Left renal cortex interstitium (tissue), 4 donors: ENCODE data around the gene ADCY5. TPM values are rescaled to one million over a fixed set of nuclear protein-coding genes. Genes with fewer than 3 reads are reported as not detected.

Experiments used
- DNase-seq, 4 donors: peaks; one replicate each; pipeline ENCODE4 v3.0.0-alpha.2; 2013; ENCODE audit warnings: low read depth in 4 of 4, low spot score in 2 of 4, missing footprints in 1 of 4
- polyA plus RNA-seq, 4 donors: library from polyadenylated mRNA; unstranded; fragments of 120-200 nt; gene quantifications; one replicate each; pipeline ENCODE4 v1.2.1, GENCODE V29; 2013; ENCODE audit not compliant: insufficient read length in 4 of 4

The ADCY5 gene
- polyA plus RNA-seq, 4 donors = 10.4 to 14.7 (median 13.0) TPM

DNA sequence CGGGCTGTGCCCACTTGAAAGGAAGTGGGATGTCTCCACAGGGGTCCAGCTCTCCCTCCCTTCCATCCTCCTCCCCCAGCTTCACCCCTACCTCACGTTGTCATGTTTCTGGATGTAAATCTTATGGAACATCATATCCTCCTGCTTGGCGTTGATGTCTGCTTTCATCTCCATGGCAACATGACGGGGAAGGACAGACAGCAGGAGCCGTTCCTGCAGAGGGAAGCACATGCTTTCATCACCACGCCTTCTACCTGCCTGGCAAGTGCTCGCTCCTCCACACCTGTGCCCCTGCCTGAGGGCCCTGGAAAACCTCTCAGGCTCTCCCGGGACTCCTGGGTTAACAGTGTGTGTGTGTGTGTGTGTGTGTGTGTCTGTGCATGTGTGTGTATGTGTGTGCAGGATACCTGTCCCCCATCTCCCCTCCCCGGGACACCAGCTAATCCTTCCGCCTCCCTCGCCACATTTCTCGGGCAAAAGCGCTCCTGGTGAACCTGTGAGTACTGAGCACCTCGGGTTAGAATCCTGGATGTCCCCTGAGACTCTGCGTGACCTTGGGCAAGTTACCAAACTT is 101.1 kb downstream of the ADCY5 start:
- DNase-seq = no peak

DNA sequence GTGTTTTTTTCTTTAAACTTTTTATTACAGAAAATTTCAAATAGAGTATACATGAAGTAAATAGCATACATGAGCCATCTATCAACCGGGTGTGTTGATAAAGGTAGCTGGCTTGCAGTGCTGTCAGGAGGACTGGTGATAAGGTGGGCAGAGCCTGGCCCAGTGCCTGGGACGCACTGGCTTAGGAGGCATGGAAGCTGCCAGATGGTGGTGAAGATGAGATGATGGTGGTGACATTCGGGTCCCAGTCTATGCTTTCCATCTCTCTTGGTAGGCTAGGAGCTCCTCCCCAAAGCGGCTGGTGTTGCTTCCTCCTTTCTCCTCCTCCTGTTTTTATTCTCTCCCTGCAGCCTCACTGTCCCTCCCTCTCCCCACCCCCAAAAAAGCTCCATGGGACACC is 101.7 kb downstream of the ADCY5 start:
- no peak for DNase-seq

DNA sequence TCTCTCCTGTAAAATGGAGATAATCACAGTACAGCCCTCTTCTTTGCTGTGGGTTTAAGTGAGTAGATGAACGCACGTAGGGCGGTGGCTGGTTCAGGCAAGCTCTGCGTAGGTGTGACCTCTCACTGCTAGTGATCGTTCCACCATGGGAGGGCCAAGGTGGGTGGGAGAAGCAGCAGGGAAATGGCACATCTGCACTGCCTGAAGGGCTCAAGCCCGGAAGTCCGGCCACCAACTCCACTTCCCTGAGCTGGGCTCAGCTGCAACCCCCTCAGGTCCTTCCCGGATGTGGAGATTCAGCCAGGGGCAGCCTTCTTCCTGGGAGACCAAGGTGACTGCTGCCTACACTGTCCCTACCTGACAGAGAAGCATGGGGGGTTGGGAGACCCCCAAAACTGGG is 102.9 kb downstream of the ADCY5 start:
- no peak for DNase-seq

DNA sequence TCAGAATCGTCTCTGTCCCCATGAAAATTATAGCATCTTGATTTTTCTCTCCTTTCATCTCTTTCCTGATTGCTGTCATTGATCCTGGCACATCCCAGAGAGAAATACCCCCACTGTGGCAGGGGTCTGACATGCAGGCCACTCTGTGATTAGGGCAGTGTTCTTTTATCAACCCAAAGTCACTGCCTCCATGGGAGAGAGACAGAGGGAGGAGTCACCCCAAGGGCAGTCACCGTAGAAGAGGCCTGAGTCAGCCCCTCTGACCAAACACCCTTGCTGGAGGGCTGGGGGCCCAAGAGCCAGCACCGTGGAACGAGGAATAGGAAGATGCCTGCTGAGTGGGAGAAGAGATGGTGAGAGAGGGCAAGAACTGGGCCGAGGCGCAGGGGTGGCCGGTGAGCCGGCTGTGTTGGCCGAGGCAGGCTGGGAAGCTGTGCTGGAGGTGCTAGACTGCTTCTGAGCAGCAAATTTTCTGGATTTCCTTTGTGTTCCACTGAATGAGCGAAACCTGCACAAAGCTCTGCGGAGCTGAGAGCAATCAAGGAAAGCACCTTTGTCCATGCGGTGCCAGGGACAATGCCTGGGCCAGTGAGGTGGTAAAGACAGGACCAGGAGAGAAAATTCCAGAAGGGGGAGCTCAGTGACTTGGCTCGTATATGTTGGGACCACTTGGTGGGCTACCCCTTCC is 103.8 kb downstream of the ADCY5 start:
- DNase-seq = no peak

DNA sequence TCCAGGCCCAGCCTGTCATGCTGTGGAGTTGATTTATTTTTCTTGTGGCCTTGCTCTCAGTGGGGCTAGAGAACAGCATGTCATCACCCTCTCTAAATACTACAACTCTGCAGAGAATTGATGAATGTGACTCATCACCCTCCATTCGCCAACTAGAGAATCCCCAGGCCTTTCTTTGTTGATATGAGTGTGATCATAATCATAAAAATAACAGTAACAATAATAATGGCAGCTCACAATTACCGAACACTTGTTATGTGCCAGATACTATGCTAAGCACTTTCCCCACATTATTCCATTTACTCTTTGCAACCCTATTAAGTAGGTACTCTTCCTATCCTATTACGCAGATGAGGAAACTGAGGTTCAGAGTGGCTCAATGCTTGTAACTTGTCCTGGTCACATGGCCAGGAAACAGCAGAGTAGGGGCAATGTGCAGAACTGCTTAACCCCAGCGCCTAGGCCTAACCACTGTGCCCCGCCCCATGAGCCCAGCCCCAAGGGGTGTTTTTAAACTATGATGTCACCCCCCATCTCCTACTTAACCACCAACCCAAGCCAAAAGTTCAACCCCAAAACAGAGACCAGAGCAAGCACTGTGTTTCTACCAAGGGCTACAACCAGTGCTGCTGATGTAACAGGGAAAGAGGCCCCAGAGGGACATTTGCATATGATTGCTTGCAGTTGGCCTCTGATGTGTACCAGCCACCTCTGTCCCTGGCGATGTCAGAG is 104.5 kb downstream of the ADCY5 start:
- DNase-seq = no peak

DNA sequence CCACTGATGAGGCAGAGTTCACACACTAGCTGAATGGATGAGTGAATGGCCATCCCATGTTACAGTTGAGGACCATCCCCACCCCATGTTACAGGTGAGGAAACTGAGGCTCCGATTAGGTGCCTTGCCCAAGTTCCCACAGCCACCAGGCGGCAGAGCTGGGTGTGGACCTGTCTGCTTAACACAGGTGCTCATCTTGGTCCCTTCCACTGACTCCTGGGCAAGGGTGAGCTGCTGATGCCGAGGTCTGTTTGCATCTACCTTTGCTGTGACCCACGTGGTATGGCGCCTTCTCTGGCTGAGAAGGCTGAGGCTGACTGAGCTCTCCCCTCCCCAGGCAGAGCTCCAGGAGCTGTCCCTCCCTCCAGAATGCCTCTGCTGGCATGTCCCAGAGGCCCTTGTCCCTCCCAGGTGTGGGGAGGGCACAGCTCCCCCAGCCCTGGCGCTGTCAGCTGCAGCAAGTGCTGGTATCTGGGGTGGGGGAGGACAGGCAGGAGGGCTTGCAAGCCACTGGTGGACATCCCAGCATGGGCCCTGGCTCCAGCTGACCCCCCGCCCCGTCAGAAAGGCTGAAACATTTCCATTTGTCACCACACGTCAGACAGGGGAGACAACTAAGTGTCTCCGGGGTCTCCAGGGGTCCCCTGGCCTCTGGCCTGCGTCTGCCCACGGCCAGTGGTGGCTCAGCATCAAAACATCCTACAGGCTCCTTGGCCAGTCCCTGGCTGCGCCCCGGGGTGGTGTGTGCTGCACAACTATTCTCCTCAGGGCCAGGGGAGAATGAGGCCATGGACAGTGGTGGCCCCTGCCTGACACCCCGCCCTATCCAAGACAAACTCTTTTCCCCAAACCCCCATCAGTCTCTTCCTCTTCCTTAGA is 105.4 kb downstream of the ADCY5 start:
- no peak for DNase-seq

DNA sequence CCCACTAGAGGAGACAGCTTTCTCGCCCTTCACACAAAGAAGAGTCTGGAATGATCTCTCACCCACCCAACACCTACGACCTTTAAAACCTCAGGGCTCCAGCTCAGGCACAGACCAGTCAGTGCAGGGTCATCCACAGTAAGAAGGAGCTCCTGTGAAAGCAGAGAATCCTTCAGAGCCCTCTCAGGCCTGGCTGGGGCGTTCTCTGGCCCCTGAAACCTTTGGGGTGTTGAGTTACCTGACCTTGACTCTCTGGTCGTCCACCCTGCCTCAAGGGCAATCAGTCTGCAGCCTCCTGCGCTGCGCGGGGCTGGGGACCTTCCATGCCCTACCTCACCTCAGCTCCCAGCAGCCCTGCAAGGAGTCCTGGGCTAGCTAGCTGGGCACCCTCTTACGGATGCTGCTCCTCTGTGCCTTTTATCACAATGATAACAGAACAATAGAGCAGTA is 106.2 kb downstream of the ADCY5 start:
- DNase-seq = no peak

DNA sequence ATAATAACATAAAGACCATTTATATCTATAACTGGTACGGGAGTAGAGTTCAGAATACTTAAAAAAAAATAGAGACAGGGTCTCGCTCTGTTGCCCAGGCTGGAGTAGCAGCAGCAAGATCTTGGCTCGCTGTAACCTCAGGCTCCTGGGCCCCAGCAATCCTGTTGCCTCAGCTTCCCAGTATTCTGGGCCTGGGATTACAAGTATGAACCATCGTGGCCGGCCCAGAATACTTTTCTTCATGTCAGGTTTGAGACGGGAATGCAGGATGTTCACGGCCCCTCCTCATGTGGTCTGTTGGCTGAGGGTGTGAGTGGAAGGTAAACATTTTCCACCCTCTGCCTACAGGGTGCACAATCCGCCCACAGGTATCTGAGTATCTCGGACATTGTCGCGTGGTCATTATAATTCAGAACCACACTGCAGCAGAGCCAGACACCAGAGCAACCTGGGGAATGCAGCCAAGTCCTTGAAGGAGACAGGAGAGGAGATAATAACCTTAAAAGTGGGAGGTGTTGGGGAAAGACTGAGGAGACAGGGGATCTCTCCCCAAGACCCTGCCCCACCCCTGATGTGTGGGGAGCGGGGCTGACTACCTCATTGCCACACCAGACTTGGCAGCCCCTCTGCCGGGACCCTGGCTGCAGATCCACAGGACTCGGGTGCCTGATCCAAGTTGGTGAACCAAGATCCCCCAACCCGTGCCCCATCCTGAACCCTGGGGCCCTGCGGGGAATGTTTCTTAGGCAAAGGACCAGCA is 106.8 kb downstream of the ADCY5 start:
- no peak for DNase-seq

DNA sequence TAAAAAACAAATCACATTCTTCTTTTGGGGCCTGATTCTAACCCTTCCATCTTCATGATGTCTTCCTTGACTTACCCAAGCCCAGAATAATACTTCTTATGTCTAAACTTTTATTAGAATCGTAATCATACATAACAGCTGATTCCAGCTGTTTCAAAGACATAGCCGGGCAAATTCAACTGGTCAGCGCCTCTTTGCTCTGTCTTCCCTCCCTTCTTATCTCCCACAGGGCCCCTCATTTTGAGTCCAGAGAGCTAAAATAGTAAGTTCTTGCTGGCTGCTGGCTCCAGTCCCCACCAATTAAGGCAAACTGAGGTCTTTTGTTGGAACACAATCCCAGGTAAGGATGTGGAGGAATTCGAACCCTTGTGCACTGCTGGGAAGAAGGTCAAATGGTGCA is 108.6 kb downstream of the ADCY5 start:
- no peak for DNase-seq

DNA sequence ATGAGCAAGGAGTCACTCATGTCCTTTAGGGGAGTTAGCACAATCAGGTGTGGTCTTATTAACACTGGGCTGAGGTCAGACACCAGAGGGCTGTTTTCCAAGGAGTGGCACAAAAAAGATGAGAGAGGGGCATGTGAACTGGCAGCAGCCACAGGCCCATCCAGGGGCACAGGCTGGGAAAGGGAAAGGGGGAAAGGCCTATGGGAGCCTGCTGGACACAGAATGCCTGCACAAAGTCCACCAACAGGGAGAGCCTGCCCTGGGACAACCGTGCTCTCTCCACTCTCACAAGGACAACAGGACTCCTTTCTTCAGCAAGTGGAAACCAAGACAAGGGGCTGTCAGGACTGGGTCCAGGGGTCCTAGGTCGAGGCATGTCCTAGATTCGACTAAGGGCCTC is 109.6 kb downstream of the ADCY5 start:
- no peak for DNase-seq

DNA sequence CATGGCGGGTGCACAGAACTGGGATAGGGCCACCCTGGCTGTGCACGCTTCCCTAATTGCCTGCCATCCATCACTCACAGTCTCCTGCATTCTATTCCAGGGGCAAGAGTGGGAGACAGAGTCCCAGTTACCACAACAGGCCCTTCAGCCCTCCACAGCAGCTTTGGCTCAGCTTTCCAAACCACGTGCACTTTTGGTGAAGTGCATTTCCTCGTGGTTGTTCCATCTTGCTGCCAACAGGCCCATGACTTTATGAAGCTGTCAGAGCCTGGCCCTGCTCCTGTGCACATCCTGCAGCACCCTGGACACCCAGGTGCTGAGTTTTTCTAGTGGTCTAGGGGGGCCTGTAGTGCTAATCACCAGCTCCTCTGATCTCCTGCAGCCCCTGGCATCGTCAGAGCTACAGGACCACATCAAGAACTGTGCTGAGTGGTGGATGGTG is 110.2 kb downstream of the ADCY5 start:
- DNase-seq = no peak

DNA sequence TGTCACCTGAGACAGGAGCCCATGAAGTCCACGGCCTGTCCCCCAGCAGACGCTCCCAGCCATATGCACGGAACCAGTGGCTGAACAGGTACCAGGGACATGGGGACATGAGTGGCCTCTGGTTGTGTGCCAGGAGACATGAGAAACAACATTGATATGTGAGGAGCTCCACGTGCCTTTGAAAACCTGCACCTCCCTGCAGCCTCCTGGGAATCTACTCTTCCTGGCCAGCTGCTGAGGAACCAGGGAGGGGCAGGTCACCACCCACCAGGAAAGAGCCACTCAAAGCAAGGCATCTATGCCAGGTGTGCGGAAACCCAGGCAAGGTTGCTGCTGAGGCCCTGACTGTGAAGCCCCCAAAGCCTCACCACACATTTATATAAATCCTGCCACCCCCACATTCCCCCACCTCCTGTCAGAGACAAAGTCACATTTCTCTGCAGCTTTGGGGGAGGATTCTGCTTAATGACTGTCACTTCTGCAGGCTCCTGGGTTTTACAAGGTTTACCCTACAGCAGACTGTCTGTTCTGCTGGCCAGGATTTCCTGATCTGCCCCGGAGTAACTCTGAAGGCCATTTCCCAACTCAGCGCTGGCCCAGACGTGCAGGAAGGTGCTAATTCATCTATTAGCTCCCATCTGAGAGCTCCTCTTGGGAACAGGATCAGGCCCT is 110.8 kb downstream of the ADCY5 start:
- no peak for DNase-seq

DNA sequence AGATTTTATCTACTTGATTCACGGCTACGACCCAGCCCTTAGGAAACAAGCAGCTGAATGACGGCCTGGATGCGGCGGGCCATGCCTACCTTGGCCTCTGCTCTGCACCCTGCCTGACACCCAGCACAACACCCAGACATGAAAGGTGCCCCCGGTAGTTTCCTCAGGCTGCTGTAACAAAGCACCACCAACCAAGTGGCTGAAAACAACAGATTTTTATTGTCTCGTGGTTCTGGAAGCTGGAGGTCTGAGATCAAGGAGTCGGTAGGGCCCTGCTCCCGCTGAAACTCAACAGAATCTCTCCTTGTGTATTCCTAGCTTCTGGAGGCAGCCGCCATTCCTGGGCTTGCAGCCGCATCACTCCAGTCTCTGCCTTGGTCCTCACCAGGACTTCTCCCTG is 111.7 kb downstream of the ADCY5 start:
- DNase-seq = no peak

DNA sequence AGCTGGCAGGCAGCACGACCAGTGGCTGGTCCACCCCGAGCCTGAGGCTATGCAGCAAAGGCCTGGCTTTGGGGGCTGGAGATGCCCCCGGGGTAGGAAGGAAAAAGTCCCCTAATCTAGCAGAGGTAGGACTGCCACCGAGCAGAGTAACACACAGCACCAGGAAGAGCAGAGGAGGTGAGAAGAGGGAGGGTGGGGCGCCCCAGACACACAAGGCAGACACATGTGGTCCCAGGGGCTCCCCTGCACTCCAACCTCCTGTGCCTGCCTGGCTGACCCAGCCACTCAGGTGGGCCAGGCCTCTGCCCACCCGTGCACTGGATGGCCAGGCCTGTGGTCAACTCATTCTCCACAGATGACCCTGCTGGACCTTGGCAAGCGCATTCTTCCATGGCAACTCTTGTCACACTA is 112.4 kb downstream of the ADCY5 start:
- DNase-seq = no peak

DNA sequence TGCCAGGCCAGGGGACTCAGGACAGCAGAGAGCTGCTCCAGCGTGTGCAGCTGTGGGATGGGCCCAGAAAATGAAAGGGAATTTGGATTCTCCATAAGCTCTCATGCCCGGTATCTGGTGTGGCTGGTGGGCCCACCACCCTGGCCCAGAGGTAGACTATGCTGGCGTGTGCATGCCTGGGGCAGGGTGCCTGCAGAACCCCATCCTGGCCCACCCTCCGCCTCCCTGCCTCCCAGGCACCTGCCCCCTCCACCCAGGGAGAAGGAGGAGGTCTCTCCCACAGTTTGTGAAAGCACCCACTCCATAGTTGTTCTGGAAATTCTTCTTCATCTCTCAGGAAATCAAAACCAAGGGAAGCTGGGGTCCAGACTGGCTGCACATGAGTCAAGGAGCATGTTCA is 112.9 kb downstream of the ADCY5 start:
- no peak for DNase-seq

DNA sequence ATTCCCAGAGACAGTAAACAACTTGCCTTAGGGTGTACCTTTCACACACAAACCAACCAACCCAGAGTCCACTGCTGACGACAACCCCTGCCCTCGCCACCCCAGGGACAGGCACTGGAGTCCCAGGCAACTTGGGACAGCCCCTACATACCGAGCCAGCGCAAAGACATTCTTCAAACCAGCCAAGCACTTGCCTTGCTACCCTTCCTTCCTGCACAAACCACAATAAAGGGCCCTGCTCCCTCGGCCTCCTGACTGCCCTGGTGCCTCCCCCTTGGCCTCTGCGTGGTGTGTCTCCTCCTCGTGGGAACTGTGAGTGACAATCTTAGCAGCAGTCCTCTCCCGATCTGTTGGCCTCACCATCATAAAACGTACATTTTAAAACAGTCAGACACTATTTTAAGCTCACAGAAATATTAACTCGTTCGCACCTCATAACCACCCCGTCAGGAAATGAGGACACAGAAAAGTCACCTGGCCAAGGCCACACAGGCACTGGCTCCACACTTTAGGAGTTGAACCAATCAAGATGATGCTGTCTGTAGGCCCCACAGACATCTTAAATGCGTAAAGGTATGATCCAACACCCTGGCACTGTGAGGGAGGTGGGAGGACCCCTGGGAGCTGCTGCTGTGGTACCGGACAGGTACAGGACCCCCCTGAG is 113.8 kb downstream of the ADCY5 start:
- no peak for DNase-seq

DNA sequence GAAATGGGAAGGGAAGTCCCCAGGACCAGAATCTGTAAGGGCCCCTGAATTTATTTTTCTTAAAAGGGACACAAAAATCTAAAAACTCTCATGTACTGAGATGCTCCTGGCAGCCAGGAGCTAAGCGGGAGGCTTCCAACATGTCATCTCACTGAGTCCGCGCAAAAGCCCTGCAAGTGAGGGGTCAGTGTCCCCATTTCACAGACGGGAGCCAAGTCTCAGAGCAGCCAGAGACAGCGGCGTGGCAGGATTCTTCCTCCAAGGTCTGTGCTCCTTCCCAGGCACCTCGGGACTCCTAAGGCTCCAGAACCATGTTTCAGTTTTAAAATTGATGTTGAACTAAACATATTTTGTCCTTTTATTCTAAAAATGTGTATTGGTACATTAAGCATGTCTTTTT is 114.8 kb downstream of the ADCY5 start:
- no peak for DNase-seq

DNA sequence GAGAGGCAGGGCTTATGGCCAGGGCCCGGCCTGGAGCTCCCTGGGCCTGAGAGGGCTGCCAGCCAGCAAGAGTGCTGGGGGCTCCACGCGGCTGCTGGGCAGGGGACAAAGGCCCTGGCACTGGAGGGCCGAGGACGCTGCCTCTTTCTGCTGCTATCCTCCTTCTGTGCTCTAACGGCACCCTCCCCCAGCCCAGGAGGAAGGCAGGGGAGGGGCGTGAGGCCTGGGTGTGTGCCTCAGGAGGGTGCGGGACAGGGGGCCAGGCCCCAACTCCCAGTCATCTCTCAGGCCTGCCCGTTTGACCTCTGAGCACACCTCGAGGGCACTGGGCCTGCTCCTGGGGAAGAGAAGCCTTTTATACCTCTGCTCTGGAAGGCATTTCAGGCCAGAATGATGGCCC is 115.5 kb downstream of the ADCY5 start:
- DNase-seq = no peak

DNA sequence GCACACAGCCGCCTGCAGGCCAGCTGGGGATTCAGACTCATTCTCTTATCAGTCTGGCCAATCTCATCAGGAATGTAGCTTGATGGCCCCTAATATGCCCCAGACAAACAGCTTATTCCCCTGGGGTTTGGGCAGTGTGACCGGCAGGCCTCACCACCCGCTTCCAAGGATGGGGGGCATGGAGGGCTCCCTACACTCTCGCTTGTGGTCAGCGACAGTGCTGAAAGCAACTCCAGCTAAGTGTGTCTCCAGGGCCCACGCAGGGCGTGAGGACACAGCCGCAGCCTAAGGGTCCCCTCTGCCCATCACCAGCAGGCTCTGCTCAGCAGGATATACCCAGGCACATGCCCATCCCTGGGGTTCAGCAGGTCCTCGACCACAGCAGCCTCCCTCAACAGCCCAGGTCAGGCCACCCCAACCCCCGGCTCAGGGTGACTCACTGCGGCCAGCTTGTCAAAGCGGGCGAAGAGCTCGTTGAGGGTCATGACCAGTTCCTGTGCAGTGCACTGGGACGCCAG is 116.7 kb downstream of the ADCY5 start:
- DNase-seq = no peak
